Esophagus muscularis mucosa (tissue), 3 donors: Measurements from ENCODE around the gene MYO1D.

Source experiments
- CTCF ChIP-seq, 3 experiments: fragments of 200-600 bp in 2 of 3; fragments of 450-650 bp in 1 of 3; sonication (generic) in 2 of 3; IDR thresholded peaks; one replicate each; pipeline ENCODE4 v1.5.1; 2017 to 2019; ENCODE audit warnings: antibody characterized with exemption in 3 of 3, mild to moderate bottlenecking in 2 of 3, moderate library complexity in 1 of 3
- POLR2A ChIP-seq: fragments of 450-650 bp; IDR thresholded peaks from one replicate; pipeline ENCODE4 v1.6.1; 2017; ENCODE audit warnings: antibody characterized with exemption, moderate library complexity, mild to moderate bottlenecking, low read depth
- POLR2AphosphoS5 ChIP-seq, 2 donors: sonication (generic); formaldehyde crosslinking; IDR thresholded peaks; one replicate each; pipeline ENCODE4 v1.6.1; 2017; ENCODE audit warnings: antibody characterized with exemption in 2 of 2

- TF ChIP-seq CTCF (IDR thresholded peaks at IDR 0.05) (no peak), POLR2AphosphoS5 (IDR thresholded peaks at IDR 0.05) (no peak), POLR2A (no peak)
Observed at GRCh38 chr17:32806646-32807045, 70.3 kb downstream of the MYO1D start.
